Fibroblast of lung (primary cell): ENCODE measurements around the gene KCNH6. TPM values are rescaled to one million over a fixed set of nuclear protein-coding genes. Genes with fewer than 3 reads are reported as not detected.

Source experiments
- DNase-seq, 2 donors: peaks; one replicate each; pipeline versions ENCODE4 v3.0.0 to v3.0.0-alpha.2; 2010; ENCODE audit warnings: low read depth in 2 of 2
- H2AFZ ChIP-seq: 2 replicates; pipeline ENCODE4 v1.5.1; 2012; ENCODE audit warnings: low read length, control low read depth, inconsistent platforms
- H3K27ac ChIP-seq: 2 replicates; pipeline ENCODE4 v1.5.1; 2011; ENCODE audit warnings: low read length, control low read depth; ENCODE audit not compliant: insufficient read depth
- H3K27me3 ChIP-seq: 2 replicates; pipeline ENCODE4 v1.5.1; 2011; ENCODE audit warnings: mild to moderate bottlenecking, low read length; ENCODE audit not compliant: control insufficient read depth, insufficient read depth
- H3K36me3 ChIP-seq: 2 replicates; pipeline ENCODE4 v1.5.1; 2011; ENCODE audit warnings: low read length; ENCODE audit not compliant: control insufficient read depth, insufficient read depth
- H3K4me1 ChIP-seq: 2 replicates; pipeline ENCODE4 v1.5.1; 2011; ENCODE audit warnings: low read length; ENCODE audit not compliant: control insufficient read depth, insufficient read depth; ENCODE audit errors: extremely low read depth
- H3K4me2 ChIP-seq: 2 replicates; pipeline ENCODE4 v1.5.1; 2011; ENCODE audit warnings: low read length, control low read depth; ENCODE audit not compliant: insufficient read depth; ENCODE audit errors: extremely low read depth
- H3K4me3 ChIP-seq, 4 experiments: fragments of 200-600 bp in 1 of 4; sonication (generic) in 1 of 4; replicated peaks in 1 of 4; 2 replicates each; pipeline ENCODE4 v1.5.1; 2011 to 2016; ENCODE audit warnings: low read length in 4 of 4, low read depth in 3 of 4, mild to moderate bottlenecking in 3 of 4, control low read depth in 2 of 4, inconsistent platforms in 1 of 4, mixed read lengths in 1 of 4; ENCODE audit not compliant: insufficient read depth in 1 of 4; ENCODE audit errors: control extremely low read depth in 1 of 4
- H3K79me2 ChIP-seq: 2 replicates; pipeline ENCODE4 v1.5.1; 2012; ENCODE audit warnings: mild to moderate bottlenecking, low read length, inconsistent platforms; ENCODE audit not compliant: control insufficient read depth, insufficient read depth
- H3K9ac ChIP-seq: 2 replicates; pipeline ENCODE4 v1.5.1; 2011; ENCODE audit warnings: mild to moderate bottlenecking, low read length, control low read depth; ENCODE audit not compliant: insufficient read depth
- H3K9me3 ChIP-seq: 2 replicates; pipeline ENCODE4 v1.5.1; 2012; ENCODE audit warnings: low read depth, low read length; ENCODE audit not compliant: control insufficient read depth, insufficient read depth
- H4K20me1 ChIP-seq: 2 replicates; pipeline ENCODE4 v1.5.1; 2011; ENCODE audit warnings: low read length; ENCODE audit not compliant: control insufficient read depth, insufficient read depth; ENCODE audit errors: extremely low read depth
- EZH2 ChIP-seq: IDR thresholded peaks from 2 replicates; pipeline ENCODE4 v1.5.1; 2012; ENCODE audit warnings: low read length, control low read depth, mild to moderate bottlenecking; ENCODE audit errors: missing control alignments
- polyA plus RNA-seq, 2 donors: library from polyadenylated mRNA; depleted of rRNA in 1 of 2; stranded (reverse) in 1 of 2; unstranded in 1 of 2; fragments of >200 nt; gene quantifications; 2 replicates each; pipeline ENCODE4 v1.2.1, GENCODE V29; 2011 to 2012; ENCODE audit warnings: missing spikeins in 1 of 2
- total RNA-seq: library from RNA; depleted of rRNA; stranded (reverse); fragments of >200 nt; gene quantifications from 2 replicates; pipeline ENCODE4 v1.2.1, GENCODE V29; 2014
- TF ChIP-seq, protein P1 (sequence below), 2 donors: IDR thresholded peaks in 1 of 2; conservative IDR thresholded peaks in 1 of 2; 1 replicate in 1 of 2; 2 replicates in 1 of 2; pipeline ENCODE4 v1.5.1; 2011 to 2012; ENCODE audit warnings: low read length in 2 of 2, control low read depth in 1 of 2, inconsistent platforms in 1 of 2, low read depth in 1 of 2, mild to moderate bottlenecking in 1 of 2

Gene KCNH6
- total and polyA plus RNA-seq, 2 donors (not counting 1 experiment from before 2014, with no cell fraction given), result not detected

DNA sequence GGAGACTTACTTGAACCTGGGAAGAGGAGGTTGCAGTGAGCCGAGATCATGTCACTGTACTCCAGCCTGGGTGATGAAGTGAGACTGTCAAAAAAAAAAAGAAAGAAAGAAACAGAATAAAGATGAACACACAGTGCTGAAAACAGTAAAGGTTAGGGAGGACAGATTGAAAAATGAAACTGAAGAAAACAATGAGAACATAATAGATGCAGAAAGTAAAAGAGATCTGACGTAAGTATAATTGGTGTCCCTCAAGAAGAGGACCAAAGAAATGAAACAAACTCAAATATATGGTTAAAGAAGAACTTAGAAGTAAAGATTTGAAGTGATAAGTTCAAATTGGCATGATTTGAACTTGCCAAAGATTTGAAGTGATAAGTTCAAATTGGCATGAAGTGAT is 34.3 kb downstream of the KCNH6 start:
- no peak overlapping the region for H3K4me2 ChIP-seq
- H3K9me3 ChIP-seq, result no peaks in the 10 kb centered on the region
- DNase-seq, result no peak
- H3K79me2 ChIP-seq, result peaks cover 85% of the 10 kb centered on the region
- TF ChIP-seq, protein P1, sequence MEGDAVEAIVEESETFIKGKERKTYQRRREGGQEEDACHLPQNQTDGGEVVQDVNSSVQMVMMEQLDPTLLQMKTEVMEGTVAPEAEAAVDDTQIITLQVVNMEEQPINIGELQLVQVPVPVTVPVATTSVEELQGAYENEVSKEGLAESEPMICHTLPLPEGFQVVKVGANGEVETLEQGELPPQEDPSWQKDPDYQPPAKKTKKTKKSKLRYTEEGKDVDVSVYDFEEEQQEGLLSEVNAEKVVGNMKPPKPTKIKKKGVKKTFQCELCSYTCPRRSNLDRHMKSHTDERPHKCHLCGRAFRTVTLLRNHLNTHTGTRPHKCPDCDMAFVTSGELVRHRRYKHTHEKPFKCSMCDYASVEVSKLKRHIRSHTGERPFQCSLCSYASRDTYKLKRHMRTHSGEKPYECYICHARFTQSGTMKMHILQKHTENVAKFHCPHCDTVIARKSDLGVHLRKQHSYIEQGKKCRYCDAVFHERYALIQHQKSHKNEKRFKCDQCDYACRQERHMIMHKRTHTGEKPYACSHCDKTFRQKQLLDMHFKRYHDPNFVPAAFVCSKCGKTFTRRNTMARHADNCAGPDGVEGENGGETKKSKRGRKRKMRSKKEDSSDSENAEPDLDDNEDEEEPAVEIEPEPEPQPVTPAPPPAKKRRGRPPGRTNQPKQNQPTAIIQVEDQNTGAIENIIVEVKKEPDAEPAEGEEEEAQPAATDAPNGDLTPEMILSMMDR (conservative IDR thresholded peaks at IDR 0.05 in 1 of 2, IDR thresholded peaks at IDR 0.05 in 1 of 2; ENCODE audit: low read depth in 1 of 2, low read length in 2 of 2), result no peak
- no peak for TF ChIP-seq EZH2
- H3K9ac ChIP-seq, result no peak overlapping the region
- no peaks in the 10 kb centered on the region for H3K36me3 ChIP-seq
- H2AFZ ChIP-seq, result no peak overlapping the region
- peaks cover 7% of the 10 kb centered on the region for H3K4me1 ChIP-seq
- no peak overlapping the region for H3K27ac ChIP-seq
- no peak overlapping the region for H3K4me3 ChIP-seq
- H3K27me3 ChIP-seq, result no peaks in the 10 kb centered on the region
- peaks cover 3% of the 10 kb centered on the region for H4K20me1 ChIP-seq

DNA sequence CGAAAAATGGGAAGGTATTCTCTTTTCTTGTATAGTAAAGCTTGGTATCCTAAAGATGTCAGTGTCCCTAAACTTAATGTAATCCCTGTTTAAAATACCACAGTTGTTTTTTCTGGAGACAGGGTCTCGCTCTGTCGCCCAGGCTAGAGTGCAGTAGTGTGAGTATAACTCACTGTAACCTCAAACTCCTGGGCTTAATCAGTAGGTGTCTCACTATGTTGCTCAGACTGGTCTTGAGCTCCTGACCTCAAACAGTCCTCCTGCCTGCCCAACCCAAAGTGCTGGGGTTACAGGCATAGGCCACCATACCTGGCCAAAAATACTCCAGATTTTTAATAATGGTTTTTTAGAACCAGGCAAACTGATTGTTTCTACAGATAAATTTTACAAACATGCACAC is 35.3 kb downstream of the KCNH6 start:
- TF ChIP-seq EZH2, result no peak
- TF ChIP-seq, protein P1 (conservative IDR thresholded peaks at IDR 0.05 in 1 of 2, IDR thresholded peaks at IDR 0.05 in 1 of 2; ENCODE audit: low read depth in 1 of 2, low read length in 2 of 2), result no peak
- Histone ChIP-seq H3K79me2 (peaks cover 78% of the 10 kb centered on the region), H2AFZ (no peak overlapping the region), H3K36me3 (no peaks in the 10 kb centered on the region), H3K9me3 (no peaks in the 10 kb centered on the region), H3K27ac (no peak overlapping the region), H3K27me3 (no peaks in the 10 kb centered on the region), H3K9ac (no peak overlapping the region), H3K4me3 (no peak overlapping the region), H4K20me1 (no peaks in the 10 kb centered on the region), H3K4me2 (no peak overlapping the region), H3K4me1 (no peaks in the 10 kb centered on the region)
- no peak for DNase-seq

DNA sequence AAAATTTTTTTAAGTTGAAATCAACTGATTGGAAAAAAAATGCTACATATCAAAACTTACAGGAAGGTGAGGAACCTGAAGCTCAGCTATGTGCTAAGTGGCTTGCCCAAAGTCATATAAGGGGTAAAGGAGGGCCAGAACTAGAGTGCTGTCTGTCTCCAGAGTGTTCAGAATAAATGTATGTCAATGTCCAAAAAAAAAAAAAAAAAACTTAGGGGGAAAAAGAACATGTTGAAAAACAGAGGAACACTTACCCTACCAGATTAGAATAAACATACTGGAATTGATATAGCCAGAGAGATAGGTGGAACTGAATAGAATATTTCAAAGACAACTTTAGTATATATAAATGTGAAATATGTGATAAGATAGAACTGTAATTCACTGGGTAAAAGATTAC is 38.7 kb downstream of the KCNH6 start:
- Histone ChIP-seq H3K27ac (no peak overlapping the region), H3K9me3 (no peaks in the 10 kb centered on the region), H3K36me3 (no peaks in the 10 kb centered on the region), H3K79me2 (peaks cover 69% of the 10 kb centered on the region), H3K4me2 (no peak overlapping the region), H3K9ac (no peak overlapping the region), H4K20me1 (no peaks in the 10 kb centered on the region), H3K4me1 (no peaks in the 10 kb centered on the region), H3K4me3 (no peak overlapping the region), H2AFZ (no peak overlapping the region), H3K27me3 (no peaks in the 10 kb centered on the region)
- no peak for DNase-seq
- TF ChIP-seq, protein P1 (conservative IDR thresholded peaks at IDR 0.05 in 1 of 2, IDR thresholded peaks at IDR 0.05 in 1 of 2; ENCODE audit: low read depth in 1 of 2, low read length in 2 of 2), result no peak
- no peak for TF ChIP-seq EZH2
